K562 (cell line): ENCODE measurements around the gene PRDX2. TPM values are rescaled to one million over a fixed set of nuclear protein-coding genes. Genes with fewer than 3 reads are reported as not detected.

Source experiments
- BHLHE40 ChIP-seq: IDR thresholded peaks from 2 replicates; pipeline ENCODE4 v1.6.1; 2011; ENCODE audit warnings: low read length, improper control_type of control experiment
- CBFA2T3 ChIP-seq: fragments of 450-650 bp; IDR thresholded peaks from 2 replicates; pipeline ENCODE4 v1.6.1; 2017
- ESRRA ChIP-seq: fragments of 450-650 bp; IDR thresholded peaks from 2 replicates; pipeline ENCODE4 v1.6.1; 2014; ENCODE audit warnings: low read depth, mild to moderate bottlenecking, moderate library complexity, borderline replicate concordance
- KDM1A ChIP-seq, 2 experiments: fragments of 450-650 bp; IDR thresholded peaks; 2 replicates each; pipeline ENCODE4 v1.6.1; 2016; ENCODE audit warnings: mild to moderate bottlenecking in 2 of 2
- POLR2B ChIP-seq: fragments of 450-650 bp; IDR thresholded peaks from 2 replicates; pipeline ENCODE4 v1.6.1; 2018; ENCODE audit warnings: low read depth; ENCODE audit not compliant: partially characterized antibody
- RCOR1 ChIP-seq, 2 experiments: IDR thresholded peaks; 2 replicates each; pipeline ENCODE4 v1.6.1; 2012; ENCODE audit warnings: low read depth in 2 of 2, low read length in 2 of 2, borderline replicate concordance in 1 of 2, improper control_type of control experiment in 1 of 2
- TAF9B ChIP-seq: fragments of 450-650 bp; IDR thresholded peaks from 2 replicates; pipeline ENCODE4 v1.6.1; 2018; ENCODE audit warnings: mild to moderate bottlenecking; ENCODE audit not compliant: partially characterized antibody
- USF1 ChIP-seq: sonication (generic); formaldehyde crosslinking; IDR thresholded peaks from 2 replicates; pipeline ENCODE4 v1.9.0; 2022; ENCODE audit warnings: mild to moderate bottlenecking, missing genetic modification reagents
- ZNF121 ChIP-seq: sonication (generic); formaldehyde crosslinking; conservative IDR thresholded peaks from 2 replicates; pipeline ENCODE4 v1.8.0; 2022; ENCODE audit warnings: missing genetic modification reagents
- polyA plus RNA-seq, 8 experiments: library from polyadenylated mRNA; depleted of rRNA in 4 of 8; stranded (reverse) in 5 of 8; unstranded in 3 of 8; fragments of >200 nt; fragmentation: Nextera tagmentation in 2 of 8; fragmentation: Illumina TruSeq in 1 of 8; extraction: Ambion mirVana in 2 of 8; extraction: Trizol in 1 of 8; gene quantifications; 2 replicates each; pipeline versions ENCODE4 v1.2.1 to v1.2.3, GENCODE V29; 2011 to 2014; ENCODE audit warnings: inconsistent platforms in 1 of 8, missing spikeins in 1 of 8
- total RNA-seq, 7 experiments: library from RNA; depleted of rRNA in 6 of 7; stranded (reverse); fragments of >200 nt in 6 of 7; fragmentation: Illumina TruSeq in 2 of 7; extraction: Trizol in 2 of 7; gene quantifications; 2 replicates each; pipeline versions ENCODE4 v1.2.1 to v1.2.3, GENCODE V29; 2011 to 2021; ENCODE audit warnings: low replicate concordance in 1 of 7
- TF ChIP-seq, protein P1 (sequence below): sonication (generic); formaldehyde crosslinking; IDR thresholded peaks from 2 replicates; pipeline ENCODE4 v1.8.0; 2022; ENCODE audit warnings: missing genetic modification reagents, mild to moderate bottlenecking, moderate library complexity, borderline replicate concordance

Gene PRDX2
- total and polyA plus RNA-seq, 9 of the 15 experiments (the other 6 are each of a cell fraction or from before 2014, with no cell fraction given): 206 to 1,183 (median 415) TPM

DNA sequence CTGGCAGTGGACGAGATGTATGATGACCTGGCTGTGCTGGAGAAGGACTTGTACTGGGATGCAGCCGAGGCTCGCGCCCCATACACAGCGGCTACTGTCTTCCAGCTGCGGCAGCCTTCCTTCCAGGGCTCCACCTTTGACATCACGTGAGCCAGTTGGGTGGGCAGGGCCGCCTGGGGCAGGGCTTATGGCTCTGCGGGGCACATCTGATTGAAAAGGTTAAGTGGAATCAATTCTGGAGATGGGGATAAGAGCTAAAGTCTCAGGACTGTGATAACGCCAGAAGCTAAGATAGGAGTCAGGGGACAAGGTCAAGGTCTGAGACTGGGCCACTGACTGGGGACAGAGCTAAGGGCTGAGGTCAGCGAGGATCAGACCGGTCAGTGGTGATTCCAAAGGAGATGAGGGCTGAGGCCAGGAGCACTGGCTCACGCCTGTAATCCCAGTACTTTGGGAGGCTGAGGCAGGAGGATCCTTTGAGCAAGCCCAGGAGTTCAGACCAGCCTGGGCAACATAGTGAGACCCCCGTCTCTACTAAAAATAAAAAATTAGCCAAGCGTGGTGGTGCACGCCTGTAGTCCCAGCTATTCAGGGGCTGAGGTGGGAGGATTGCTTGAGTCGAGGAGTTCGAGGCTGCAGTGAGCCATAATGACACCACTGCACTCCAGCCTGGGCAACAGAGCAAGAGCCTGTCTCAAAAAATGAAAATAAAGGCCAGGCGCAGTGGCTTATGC, 45.3 kb downstream of the PRDX2 start (continued):
- TF ChIP-seq KDM1A (IDR thresholded peaks at IDR 0.05) (peak; percentile 31 to 49; a peak in 3 of 4 replicates), BHLHE40 (peak; percentile 54), CBFA2T3 (peak; percentile 27), USF1 (CRISPR knock-in tag) (peak; percentile 78), TAF9B (no peak), RCOR1 (IDR thresholded peaks at IDR 0.05; ENCODE audit: borderline replicate concordance in 1 of 2, low read depth in 2 of 2, low read length in 2 of 2) (peak in 1 of 2 experiments; percentile 57; a peak in 1 of 4 replicates), ZNF121 (CRISPR knock-in tag) (peak; percentile 55; the same call in 1 of the 2 replicates), POLR2B (no peak), ESRRA (peak; percentile 62; the same call in 1 of the 2 replicates)
- TF ChIP-seq, protein P1, sequence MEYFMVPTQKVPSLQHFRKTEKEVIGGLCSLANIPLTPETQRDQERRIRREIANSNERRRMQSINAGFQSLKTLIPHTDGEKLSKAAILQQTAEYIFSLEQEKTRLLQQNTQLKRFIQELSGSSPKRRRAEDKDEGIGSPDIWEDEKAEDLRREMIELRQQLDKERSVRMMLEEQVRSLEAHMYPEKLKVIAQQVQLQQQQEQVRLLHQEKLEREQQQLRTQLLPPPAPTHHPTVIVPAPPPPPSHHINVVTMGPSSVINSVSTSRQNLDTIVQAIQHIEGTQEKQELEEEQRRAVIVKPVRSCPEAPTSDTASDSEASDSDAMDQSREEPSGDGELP (CRISPR knock-in tag): peak; percentile 43; the same call in 1 of the 2 replicates
- TF ChIP-seq, all 486 proteins: peak for 11
